Smooth muscle cell of the brain vasculature (primary cell): ENCODE results near the gene PSMC5.
A peak's percentile ranks its signal among the peaks of the same experiment; 100 is the strongest.
"Not testable (repeated sequence)": the region's sequence is repeated elsewhere in the genome, so short reads cannot be mapped to it uniquely, and the experiment has no call there.

Experiments
- DNase-seq: peaks from one replicate; pipeline ENCODE4 v3.0.0-alpha.2; 2012; ENCODE audit warnings: low read depth, low spot score

PSMC5 gene

DNA sequence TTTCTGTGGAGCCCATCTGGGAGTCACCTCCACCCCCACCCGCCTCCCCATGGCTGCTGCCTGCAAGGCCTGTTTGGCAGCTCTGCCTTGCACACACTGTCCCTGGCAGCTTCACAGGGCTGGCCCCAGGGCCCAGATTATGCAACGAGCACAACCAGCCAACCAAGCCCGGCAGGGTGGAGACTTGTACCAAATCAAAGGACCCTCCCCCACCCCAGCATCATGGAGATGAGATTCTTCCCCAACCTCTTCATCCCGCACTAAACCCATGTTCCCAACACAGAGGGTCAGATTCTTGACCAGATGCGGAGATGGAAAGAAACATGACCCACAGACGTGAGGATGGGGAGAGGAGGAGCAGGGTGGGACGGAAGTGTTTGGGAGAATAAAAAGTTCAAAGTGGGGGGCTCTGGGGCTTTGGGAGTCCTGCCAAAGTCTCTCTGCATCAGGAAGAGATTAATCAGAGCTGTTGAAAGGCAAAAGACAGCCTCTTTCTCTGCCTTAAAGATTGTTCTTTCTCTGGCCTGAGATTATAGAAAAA is 11.5 kb downstream of the PSMC5 start:
- DNase-seq: no peak

DNA sequence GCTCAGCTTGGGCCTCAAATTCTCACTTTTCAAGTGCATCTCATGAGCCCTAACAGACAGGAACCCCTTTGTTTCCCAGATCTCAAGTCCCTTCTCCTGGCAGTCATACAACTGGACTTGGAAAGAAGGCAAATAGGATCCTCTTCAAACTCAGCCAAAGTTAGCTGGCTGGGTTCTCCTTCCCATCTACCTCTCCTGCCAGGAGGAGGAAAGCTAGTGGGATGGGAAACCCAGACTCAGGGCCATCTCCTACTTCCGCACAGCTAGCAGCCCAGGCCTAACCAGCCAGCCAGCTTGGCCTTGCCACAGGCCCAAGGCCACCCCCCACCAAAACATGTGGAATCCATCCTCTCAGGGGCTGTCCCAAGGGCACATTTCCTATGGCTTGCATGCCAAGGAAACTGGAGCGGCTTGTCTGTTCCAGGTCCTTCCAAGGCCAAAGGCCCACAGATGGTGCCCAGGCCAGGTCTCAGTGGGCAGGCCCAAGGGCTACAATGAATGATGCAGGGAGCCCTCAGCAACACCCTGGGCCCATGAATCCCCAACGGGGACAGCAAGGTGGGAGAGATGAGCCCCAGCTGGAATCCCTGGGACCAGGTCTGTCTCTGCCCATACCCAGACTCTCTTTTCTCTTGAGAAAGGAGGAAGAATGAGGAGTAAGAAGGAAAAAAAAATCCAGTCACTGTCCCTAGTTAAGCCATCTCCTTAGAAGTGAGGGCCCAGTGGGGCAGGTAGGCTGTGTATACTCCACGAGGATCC is 13.5 kb downstream of the PSMC5 start:
- no peak for DNase-seq

DNA sequence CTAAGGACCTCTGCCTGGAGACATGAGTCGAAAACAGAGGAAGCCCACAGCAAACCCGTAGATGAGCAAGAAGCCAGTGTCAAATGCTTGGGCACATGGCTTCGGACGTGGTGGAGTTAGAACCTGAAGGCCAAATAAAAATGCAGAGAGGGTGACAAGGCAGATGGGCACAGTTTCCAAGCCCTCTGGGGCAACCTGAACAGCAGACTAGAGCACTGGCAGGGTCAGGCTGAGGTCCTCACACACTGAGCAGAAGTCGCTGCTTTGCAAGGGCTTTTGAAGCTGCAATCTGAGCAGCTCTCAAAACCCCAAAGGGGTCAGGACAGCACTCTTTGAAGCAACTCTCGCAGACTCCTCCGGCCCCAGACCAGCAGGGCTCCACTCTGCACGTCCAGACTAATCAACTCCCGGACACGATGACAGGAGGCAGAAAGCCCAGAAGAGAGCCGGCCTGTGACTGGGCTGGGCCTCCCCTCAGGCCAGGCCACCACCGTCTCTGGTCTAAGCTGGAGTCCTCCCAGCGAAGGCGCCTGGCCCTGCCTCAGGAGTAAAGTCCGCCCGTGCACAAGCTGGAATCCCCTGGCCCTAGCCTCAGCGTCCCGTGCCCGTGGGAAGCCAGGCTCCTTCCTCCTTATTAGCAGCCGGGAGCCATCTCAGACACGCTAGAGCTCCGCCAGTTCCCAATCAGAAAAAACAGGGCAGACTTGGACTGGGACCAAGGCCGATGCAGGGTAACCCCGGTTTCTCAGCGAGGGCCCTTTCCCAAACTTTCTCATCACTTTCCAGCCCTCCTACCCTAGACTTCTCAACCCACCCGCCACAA is 14.3 kb downstream of the PSMC5 start:
- DNase-seq: no peak

DNA sequence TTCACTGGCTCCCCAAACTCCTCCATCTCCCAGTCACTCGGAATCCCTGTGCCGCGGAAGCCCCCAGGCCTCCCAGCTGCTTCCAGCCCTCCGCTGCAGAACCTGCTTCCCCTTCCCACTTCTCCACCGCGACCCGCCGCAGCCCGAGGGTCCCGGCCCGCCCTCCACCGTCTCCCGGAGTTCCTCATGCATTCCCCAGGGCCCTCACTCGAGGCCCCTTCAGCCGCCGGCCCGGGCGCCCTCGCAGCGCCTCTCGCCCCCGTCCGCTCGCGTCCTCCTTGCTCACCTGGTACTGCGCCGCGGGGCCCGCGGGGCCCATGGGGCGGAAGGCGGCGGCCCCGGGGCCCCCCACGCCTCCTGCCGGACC is 14.9 kb downstream of the PSMC5 start:
- DNase-seq: no peak

DNA sequence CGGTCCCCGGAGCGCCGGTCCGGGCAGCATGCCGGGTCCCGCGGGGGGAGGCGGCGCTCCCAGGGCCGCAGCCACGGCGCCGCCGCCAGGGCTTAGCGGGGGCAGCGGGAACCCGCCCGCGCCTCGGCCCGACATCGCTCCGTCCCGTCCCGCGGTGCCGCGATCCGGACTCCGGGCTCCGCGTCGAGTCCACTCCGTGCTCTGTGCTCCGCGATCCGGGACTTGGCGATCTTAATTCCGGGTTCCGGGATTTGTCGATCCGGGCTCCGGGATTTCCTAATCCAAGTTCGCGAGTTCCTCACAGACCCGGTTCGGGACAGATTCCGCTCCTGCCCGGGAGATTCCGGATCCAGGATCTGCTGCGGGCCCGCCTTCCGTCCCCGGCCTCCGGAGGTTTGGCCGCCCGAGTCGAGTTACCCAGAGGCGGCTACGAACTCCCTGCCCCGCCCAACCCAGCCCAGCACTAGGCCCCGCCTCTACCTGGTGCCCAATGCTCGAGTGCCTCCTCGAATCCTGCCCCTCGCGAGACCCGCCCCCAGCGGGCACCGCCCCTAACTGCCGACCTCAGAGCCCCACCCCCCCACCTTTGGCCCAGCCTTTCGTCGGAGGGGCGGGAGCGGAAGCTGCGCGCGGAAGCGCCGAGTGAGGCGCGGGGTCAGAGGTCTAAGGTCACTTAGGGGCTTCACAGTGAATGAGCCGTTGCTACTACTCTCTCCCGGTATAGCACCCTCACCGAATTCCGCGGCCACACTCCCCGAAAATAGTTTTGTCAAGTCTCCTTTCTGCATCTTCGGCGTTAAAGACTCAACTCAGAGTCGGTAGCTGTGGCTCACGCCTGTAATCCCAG is 15.5 kb downstream of the PSMC5 start, which contains the start of gene SMARCD2:
TSS of gene SMARCD2 (minus strand) at position 146 of the 847 bp plus-strand sequence. CDS start at position 135, 11 bp downstream.
- peak; percentile 98 for DNase-seq

DNA sequence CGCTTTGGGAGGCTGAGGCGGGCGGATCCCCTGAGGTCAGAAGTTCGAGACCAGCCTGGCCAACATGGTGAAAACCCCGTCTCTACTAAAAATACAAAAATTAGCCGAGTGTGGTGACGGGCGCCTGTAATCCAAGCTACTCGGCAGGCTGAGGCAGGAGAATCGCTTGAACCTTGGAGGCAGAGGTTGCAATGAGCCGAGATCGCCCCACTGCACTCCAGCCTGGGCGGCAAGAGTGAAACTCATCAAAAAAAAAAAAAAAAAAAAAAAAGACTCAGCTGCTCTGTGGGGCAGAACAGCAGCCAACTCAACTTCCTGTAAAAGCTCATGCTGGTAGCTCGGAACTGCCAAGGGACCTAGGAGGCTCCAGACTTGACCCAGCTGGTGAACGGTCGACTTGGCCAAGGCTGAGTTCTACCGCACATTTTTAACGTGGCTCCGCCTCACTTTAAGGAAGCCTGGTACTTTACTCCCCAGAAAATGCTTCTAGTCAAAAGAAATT is 16.2 kb downstream of the PSMC5 start:
- not testable (repeated sequence) for DNase-seq

DNA sequence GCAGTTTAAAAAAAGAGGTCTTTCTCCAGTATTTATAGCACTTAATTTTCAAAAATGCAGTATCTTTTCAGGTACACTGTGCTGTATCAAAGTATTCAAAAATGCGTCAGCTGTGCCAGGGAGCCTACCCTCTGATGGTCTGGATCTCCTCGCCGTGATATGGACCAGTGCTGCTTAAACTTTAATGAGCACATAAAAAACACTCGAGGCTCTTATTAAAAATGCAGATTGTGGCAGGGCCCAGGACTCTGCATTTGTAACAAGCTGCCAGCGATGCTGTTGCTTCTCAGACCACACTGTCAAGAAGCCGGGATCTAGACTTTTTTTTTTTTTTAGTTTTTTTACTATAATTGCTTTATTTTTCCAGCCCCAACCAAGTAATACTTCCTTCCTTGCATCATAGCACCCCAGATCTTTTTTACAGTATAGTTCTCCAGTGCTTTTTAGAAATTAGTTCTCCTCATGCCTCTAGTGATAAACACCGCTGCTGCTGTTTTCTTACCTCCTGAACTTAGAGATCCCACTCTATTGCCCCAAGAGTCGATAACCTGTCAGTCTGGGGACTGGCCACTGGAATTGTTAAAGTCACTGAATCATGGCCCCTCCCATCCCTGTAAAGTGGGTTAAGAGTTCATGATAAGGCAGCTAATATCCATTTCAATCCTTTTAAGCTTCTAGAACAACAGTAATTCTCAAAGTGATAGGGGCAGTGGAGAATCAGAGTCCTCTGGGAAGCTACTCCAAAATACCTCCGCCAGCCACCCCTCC is 16.9 kb downstream of the PSMC5 start:
- DNase-seq: no peak

DNA sequence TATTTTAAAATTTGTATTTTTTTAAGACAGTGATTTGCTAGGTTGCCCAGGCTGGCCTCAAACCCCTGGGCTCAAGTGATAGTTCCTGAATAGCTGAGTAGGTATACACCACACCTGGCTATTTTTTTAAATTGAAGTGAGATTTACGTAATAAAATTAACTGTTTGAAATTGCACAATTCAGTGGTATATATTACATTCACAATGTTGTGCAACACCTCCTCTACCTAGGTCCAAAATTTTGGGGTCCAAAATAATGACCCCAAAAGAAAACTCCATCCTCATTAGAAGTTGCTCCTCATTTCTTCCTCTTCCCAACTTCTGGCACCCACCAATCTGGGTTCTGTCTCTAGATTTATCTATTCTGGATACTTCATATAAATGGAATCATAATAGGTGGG is 18.3 kb downstream of the PSMC5 start:
- DNase-seq: no peak

DNA sequence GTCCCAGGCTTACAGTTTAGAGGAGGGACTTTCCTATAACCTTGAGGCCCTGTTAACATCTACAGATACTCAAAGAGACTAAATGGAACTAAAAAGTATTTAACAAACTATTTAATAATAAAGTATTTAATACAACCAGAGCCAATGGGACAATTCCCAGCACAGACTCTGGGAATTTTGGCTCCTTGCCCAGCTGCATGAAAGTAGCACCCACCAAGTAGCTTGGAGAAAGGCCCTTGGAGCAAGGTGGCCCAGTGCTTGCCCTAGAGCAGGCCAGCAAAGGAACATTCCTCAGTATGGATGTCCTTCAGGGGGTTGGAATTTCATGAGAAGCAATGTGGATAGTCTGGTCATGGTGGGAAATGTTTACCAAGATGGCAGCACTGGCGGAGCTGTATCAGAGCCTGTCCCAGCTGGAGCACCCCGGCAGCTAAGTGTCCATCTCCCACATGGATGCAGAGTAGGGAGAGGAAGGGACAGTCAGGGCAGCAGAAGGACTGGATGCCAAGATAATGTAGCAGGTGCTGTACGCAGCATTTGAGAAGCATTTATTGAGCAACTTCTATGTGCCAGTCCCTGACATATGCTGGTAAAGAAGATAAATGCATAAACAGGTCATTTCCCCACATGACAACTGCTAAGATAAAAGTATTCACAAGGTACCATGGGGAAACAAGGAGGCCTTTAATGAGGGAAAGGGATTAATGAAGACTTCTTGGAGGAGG is 20.5 kb downstream of the PSMC5 start:
- DNase-seq: no peak

DNA sequence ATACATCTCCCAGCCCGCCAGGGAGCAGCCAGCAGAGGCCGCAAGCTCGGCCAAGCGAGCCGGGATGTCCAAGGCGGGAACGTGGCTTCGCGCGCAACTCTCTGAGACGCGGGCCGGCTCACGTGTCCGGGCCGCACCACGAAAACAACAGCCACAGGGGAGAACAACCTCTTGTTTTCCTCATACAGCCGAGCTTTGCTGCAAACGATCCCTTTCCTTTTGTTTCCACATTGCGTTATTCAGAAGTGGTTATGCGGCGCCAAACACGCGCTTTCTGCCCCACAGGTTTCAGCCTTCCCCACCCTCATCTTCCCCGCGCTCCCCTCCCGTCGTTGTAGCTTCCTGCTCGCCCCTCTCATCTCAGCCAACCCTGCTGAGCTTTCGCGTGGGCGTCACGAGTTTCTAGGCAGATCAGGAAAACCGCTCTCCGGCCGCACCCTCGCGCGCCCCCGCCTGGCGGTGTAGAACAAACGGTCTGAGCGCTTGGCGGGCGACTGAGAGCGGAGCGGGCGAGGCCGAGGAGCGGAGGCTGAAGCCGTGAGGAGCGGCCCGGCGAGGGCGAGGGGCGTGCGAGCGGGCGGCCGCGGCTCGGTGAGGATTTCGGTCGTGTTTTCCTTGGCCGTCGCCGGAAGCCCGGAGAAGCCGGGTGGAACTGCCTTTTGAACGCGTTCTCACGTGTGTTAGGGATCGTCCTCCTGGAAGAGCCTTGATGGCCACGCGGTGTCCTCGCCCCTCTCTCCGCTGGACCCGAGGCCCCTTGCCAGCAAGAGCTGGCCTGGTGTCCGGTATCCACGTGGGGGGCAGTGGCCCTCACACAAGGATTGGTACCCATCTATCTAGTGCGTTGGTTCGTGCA is 21.8 kb downstream of the PSMC5 start:
- no peak for DNase-seq

DNA sequence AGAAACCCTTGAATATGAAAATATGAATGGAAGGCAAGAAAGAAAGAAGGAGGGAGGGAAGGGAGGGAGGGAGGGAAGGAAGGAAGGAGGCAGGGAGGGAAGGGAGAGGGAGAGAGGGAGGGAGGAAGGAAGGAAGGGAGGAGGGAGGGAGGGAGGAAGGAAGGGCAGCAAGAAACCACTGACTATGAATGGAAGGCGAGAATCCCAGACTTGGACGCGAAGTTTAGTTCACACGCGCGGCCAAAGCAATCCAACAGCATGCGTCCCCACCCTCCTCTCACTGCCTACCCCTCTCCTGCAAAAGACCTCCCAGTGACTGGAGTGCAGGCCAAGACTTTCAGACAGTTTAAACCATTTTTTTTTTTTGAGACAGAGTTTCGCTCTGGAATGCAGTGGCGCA is 23.2 kb downstream of the PSMC5 start:
- DNase-seq: no peak

DNA sequence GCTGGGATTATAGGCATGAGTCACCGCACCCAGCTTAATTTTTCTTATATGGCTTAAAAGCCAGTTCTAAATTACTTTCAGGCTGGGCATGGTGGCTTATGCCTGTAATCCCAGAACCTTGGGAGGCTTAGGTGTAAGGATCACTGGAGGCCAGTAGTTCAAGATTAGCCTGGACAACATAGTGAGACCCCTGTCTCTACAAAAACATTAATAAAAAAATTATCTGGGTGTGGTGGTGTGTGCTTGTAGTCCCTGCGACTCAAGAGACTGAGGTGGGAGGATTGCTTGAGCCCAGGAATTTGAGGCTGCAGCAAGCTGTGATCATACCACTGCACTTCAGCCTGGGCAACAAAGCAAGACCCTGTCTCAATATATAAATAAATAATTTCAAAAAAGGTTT is 26.0 kb downstream of the PSMC5 start:
- no peak for DNase-seq

DNA sequence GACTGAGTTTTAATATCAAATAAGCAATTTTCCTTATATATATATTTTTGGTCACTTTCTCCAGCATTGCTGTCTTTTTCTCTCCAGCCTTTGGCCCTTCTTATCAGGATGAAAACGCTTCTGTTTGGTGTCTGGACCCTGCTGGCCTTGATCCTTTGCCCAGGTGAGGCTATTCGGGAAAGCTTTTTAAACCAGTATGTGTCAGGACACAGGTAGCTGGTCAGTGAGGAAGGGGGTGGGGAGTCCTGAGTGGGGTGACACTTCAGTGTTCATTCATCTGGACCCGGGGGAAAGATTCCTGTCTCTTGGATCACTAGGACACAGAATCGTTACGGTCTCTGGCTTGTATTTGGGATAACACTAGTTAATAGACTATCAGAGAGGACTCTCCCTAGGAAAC is 27.5 kb downstream of the PSMC5 start:
- DNase-seq: no peak

DNA sequence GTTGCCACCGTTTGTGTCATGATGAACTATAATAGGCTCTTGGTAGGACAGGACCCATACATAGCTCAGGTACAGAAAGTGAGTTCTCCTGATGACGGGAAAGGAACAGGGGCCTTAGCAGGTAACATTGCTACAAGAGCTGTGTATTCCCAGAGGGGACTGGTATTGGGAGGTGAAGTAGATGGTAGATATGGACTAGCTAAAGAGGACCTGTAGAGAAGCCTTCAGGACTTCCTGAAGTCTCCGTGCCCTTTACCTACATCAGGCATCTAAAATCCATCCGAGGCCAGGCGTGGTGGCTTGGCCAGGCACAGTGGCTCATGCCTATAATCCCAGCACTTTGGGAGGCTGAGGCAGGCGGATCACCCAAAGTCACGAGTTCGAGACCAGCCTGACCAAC is 28.0 kb downstream of the PSMC5 start:
- DNase-seq: no peak

DNA sequence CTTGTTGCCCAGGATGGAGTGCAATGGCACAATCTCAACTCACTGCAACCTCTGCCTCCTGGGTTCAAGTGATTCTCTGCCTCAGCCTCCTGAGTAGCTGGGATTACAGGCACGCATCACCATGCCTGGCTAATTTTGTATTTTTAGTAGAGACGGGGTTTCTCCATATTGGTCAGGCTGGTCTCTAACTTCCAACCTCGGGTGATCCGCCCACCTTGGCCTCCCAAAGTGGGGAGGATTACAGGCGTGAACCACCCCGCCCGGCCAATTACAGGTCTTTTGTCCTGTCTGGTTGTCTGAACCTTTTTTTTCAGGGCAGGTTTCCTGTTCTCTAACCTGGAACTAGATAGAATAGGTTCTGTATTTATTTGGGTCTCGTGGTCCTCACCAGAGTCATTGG is 29.2 kb downstream of the PSMC5 start:
- DNase-seq: not testable (repeated sequence)

DNA sequence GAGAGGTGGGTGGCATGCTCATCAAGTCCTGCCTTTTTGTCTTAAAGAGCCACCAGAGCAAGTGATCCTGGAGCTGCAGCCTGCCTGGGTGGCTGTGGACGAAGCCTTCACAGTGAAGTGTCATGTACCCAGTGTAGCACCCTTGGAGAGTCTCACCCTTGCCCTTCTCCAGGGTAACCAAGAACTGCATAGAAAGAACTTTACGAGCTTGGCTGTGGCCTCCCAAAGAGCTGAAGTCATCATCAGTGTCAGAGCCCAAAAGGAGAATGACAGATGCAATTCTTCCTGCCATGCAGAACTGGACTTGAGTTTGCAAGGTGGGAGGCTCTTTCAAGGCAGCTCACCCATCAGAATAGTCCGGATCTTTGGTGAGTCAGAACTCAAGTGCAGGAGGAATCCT is 32.0 kb downstream of the PSMC5 start:
- no peak for DNase-seq

DNA sequence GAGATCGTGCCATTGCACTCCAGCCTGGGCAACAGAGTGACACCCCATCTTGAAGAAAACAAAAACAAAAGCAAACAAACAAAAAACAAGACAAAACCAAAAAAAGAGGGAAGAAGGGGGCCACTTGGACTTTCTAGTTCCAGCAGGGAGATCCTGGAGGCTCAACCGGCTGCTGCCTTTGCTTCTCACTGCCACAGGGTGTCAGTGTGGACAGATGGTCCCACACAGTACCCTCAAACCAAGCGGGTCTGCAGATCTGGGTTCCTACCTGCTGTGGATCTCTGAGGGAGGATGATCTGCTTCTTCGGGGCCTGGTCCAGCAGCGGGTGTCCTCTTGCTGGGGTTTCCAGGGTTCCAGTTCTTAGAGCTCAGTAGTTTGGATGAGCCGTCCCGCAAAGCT is 39.4 kb downstream of the PSMC5 start:
- DNase-seq: not testable (repeated sequence)

DNA sequence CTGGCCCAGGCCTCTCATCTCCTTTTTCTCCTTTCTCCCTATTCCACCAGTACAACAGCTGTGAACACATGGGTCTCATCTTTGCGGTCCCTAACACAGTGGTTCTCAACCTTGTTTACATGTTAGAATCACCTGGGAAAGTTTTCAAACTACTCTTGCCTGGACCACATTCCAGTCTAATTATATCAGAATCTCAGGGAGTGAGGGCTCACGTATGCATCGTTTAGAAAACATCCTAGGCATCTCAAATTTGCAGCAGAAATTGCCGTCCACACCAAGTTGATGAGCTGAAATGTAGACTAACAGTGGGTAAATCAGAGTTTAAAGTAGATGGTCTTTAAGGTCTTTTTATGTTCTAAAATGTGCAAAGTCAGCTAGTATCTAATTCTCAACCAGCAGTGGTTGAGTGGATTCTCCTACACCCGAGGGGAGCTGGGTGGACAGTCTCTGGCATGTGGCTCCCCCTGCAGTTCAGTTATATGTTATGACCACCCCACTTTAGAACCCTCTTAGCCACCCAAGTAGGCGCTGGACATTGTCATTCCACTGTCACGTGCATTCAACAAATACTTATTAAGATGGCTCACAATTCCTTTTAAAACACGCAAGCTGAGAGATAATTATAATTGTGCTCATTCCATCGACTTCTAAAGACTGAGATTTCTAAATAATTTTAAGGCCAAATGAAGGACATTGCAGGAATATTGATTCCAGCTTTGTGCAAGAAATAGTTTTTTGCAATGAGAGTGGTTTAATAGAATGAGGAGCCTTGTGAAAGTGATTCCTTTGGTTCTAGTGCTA is 42.5 kb downstream of the PSMC5 start:
- not testable (repeated sequence) for DNase-seq
